GM19452 (cell line): ENCODE measurements around the gene NAA60.
"Not testable (repeated sequence)": the region's sequence is repeated elsewhere in the genome, so short reads cannot be mapped to it uniquely, and the experiment has no call there.

ENCODE experiments used
- ATAC-seq: cut with Tn5 transposase; IDR thresholded peaks from one replicate; pipeline ENCODE4 v1.9.1; 2021; ENCODE audit not compliant: unreplicated experiment

NAA60 gene

DNA sequence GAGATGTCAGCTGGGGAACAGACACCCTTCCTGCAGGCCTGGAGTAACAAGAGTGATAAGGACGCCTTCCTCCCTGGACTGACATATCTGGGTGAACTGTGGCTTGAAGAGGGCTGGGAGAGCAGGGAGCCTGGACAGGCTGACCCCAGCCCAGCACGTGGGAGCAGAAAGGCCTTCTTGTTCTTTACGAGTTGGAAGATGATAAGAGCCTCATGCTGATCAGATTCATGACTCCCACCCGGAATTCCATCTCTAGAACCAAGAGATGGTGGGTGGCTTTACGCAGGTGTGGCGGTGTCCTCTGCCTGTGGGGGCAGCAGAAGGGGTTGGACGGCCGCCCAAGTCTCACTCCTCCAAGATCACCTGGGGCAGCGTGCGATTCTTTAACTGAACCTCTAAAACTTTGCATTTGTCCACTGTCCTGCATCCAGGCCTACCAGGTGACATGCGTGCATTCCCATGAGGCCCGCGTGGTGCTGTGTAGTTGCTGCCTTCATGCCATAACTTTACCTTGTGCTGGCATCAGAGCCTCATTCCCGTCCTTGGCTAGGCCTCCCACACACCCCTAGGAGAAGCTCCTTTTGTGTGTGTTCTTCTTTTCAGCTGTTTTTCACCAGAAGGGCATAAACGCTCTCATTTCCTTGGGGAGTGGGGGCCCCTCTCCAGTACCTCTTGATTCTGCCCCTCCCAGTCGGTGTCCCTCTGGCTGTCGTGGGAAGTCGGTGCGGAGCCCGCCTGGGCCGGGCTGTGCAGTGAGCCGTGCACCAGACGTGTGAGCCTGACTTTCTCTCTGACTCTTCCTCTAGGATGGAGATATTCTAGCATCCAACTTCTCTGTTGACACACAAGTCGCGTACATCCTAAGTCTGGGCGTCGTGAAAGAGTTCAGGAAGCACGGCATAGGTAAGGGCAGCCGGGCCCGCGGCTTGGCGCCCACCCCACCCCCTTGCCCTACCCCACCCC is 38.5 kb downstream of the NAA60 start:
- ATAC-seq, result no peak

DNA sequence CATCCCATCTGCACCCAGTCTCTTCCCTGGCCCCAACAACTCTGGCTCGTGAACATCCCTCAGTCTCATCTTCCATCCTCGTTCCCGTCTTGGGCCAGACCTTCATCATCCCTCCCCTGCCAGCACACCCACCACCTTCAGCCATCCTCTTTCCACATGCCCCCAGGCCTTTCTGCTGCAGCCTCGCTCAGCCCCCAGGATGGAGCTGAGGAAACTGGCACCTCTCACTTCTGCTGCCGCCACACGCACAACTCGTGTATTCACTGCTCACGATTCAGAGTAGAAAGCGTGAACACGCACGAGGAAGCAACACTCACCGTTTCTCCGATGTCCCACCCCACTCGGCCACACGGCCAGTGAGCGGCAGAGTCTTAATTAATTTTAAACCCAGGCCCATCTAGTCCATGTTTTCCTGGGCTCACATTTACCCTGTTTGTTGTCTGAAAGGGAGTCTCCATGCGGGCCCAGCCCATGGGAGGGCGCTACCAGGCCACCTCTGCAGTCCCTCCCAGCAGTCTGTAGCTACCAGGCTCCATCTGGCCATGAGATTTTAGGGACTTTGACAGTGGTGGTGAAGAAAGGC is 39.3 kb downstream of the NAA60 start:
- no peak for ATAC-seq

DNA sequence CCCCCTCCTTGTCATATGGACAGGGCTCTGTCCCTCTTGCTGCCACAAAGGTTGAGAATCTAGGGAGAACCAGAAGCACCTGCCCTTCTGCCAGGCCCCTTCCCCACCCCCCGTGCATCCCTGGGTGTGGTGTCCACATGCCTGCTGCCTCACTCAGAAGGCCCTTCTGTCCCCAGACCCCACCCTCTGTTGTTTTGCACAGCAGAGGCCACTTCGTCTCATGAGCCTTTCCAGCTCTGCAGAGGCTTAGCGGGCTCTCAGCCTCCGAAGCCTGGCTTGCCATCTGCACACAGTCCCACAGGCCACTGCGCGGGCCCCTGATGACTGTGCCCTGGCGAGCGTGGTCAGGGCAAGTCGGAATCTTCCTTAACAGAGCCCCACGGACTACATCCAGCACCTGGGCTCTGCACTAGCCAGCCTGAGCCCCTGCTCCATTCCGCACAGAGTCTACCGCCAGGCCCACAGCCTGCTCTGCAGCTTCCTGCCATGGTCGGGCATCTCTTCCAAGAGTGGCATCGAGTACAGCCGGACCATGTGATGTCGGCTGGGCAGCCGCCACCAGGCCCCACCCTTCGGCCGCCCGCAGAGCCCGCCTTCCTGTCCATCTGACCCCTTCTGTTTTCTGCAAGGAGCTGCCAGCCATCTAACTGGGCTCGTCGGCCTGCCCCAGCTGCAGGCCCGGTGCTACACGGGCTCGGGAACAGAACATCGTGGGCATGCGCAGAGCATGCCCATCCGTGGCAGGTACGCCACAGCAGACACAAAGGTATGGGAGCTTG is 41.0 kb downstream of the NAA60 start:
- ATAC-seq, result no peak

DNA sequence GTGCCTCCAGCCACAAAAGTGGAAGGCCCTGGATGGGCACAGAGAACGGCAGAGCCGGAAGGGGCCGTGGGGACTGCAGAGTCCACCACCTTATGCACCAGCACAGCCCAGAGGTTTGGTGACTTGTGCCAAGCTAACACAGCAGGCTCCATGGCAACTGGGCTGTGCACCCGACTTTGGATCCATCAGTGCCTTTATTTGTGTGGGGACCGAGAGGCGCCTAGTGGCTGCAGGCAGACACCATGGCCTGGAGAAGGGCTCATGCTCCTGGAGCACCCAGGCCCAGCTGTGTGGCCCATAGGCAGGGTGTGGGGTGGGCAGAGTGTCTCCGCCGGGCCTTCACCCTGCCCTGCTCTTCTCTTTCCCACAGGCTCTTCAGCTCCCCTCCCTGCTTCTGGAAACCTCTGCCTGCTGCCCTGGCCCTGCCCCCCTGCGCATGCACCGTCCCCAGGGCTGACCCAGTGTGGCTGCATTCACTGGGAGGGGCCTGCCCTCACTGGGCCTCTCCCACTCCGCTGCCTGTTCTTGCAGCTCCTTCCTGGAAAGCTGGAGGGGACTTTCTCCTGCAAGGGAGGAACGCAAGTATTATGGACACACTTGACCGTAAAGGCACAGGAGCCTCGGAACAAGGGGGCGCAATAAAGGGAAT is 41.7 kb downstream of the NAA60 start:
- no peak for ATAC-seq

DNA sequence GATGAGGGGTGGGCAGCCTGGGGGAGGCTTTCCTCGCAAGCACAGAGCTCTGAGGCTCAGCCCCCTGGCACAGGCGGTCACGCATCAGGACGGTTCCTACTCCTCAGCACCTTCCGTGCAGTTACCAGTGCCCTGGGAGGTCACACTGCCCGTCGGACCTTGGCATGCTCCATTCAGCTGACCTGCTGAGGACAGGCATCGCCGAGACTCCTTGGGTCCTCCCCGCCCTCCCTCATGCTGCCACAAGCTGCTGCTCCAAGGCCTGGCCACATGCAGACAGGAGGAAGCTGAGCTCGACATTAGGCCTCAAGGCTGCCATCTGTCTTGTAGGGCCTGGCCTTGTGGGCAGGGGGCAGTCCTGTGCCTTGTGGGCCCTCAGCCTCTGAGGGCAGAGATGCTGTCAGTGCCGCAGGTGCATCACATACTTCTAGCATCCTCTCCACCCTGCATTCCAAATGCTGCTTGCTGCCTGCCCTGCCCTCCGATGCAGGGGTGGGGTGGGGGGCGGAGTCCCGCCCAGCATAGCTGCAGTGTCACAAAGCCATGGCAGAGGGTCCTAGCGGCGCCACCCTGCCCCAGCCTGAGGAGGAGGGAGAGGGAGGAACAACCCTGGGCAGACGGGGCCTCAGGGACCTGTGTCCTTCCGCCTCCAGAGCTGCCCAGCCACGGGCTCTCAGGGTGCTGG is 42.5 kb downstream of the NAA60 start:
- ATAC-seq, result no peak

DNA sequence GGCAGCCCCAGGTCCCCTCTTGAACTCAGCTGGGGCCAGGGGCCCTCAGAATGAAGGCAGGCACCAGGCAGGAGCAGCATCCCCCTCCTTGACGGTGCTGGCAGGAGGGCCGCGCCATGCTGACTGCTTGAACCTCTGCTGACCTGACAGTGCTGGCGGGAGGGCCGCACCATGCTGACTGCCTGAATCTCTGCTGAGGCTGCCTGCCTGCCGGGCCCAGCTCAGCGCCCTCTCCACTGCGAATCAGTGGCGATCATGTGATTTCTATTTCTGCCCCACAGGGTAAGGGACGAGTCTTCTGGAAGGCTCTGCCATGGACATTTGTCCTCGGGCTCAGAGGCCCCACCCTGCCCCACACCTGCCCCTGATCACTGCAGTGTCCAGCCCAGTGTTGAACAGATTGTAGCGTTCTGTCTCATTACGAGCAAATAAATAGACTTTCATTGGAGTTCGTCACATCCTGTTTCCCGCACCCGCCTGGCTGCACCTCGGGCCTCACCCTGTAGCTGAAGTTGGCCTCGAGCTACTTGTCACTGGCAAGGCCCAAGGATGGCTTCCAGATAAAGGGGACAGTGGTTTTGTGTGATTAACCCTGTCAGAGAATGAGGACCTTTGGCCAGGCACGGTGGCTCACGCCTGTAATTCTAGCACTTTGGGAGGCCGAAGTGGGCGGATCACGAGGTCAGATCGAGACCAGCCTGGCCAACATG is 43.2 kb downstream of the NAA60 start:
- ATAC-seq, result no peak

DNA sequence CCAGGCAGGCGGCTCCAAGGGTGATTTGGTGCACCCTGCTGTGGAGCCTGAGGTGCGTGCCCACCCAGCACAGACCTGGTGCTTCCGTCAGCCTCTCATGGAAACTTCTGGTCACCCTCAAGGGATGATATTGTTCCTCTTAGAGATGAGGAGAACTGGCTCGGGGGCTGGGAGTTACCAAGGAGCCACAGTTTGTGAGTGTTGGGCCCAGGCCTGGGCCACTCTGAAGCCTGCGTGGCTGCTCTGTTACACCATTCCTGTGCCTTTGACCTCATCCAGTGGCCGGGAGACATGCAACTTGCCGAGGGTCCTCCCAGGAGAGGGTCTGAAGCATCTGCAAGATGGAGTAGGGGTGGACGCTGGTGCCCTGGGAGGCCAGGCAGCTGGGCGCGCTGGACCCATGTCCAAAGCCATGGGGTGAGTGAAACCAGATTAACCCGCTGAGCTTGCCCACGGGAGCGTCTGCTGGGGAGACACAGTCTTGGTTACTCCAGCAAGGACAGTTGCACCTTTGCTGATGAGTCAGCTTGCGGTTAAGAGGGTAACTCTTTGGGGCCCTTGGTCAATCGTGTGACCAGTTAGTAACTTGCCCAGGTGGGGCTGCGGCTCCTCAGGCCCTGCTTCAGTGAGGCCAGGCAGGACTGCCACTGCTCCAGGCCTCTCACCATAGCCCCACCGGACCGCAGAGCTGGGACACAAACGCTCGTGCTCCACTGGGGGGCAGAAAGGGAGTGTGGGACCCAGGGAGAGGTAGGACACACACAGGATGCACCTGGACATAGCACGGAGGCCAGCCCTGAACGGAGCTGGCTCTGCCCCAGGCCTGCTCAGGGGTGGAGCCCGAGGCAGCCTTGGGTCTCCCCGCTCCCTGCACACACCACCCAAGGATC is 44.3 kb downstream of the NAA60 start:
- no peak for ATAC-seq

DNA sequence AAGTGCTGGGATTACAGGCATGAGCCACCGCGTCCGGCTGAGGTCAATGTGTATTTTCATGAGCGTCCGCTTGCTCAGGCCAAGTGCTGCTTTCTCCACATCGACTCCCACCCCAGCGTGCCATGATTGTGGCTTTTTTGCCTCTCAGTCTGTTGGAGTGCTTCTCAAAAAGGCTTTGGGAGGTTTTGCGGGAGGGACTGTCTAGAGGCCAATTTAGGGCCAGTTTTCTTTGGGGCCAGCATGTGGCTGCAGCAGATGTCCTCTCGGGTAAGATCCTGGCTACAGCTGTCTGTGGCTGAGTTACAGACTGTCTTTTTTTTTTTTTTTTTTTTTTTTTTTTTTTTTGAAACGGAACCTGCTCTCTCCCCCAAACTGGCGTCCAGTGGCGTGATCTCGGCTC is 45.3 kb downstream of the NAA60 start:
- ATAC-seq, result no peak

DNA sequence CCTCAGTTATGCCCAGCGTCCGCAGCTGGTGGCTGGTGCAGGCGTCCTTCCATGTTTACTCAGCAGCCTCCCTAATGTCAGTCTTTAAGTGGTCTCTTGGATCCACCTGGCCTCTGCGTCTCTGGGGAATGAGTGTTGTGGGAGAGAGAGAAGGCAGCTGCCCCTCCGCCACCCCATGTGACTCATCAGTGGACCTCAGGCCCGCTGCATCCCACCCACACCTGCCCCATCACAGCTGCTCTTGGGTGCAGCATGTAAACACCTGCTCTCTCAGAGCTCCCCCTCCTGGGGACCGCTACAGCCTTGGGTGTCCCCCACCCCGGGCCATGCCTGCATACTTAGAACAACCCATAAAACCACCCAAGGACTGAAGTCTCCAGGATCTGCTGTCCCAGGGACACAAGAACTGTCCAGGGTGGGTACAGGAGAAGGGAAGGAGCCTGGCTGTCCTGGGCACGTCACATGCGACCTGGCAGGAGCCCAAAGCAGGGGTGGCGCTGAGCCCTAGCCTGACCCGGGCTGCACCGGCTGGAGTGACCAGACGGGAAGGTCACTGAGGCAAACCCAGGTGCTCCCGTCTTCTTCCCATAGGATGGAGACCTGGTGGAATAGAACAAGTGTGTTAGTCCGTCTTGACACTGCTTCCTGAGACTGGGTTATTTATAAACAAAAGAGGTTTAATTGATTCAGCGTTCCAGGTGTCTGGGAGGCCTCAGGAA is 47.6 kb downstream of the NAA60 start:
- no peak for ATAC-seq

DNA sequence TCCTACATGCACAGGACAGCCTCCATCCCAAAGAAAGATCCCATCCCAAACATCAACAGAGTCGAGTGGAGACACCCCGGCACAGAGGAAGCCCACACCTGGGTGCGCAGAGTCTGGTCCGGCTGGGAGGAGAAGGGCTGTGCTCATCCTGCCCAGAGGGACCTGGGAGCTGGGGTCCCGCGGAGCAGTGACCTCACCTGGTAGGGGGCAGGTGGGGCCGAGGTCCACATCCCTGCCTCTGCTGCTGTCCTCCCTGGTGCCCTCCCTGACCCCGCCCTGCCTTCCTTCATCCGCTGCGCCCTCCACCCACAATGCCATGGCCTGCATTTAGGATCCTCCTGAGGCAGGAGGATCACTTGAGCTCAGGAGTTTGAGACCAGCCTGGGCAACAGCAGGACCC is 48.9 kb downstream of the NAA60 start:
- ATAC-seq, result no peak

DNA sequence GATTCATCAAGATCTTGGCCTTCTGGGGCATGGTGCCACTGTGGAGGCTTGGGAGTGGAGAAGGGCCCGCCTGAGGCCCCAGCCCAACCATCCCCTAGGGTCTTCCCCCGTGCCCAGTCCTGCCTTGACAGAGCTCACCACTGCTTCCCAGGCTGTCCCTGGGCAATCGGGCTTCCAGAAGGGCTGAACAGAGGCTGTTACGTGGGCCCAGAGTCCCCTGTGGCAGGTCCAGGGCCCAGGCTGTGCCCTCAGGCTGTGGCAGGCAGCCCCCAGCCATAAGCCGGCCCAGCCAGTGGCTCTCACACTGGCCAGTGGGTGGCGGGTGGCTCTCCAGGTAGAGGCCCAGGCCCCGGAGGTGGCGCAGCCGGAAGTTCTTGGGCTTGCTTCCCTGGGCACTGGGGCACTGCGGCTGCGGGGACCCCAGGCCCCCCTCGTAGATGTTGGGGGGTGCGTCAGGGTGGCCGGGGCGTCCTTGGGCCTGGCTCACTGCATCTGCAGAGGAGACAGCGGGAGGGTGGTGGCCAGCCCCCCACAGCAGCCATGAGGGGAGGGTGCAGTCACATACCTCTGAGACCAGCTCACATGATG is 51.0 kb downstream of the NAA60 start:
- ATAC-seq, result no peak

DNA sequence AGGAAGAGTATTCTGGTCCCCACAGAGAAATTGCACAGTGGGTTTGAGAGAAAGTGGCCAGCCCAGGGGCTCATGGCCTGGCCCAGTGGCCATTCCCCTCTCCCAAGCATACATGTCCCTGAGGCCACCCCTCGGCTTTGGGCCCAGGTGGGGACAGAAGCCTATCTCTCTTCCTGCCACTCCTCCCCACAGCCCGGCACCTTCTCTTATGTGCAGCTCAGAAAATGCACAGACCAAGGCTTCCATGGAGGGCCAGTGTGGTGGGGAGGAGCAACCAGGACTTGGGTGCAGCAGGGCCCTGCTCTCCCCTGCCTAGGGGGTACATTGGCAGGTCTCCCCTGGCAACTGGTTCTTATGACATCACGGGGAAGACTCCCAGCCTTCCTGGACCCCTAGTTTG is 51.7 kb downstream of the NAA60 start, which contains the start of gene C16orf90:
Gene C16orf90 (minus strand): TSS at position 314 of the 400 bp plus-strand sequence. CDS start 68 bp downstream, at position 246.
- no peak for ATAC-seq

DNA sequence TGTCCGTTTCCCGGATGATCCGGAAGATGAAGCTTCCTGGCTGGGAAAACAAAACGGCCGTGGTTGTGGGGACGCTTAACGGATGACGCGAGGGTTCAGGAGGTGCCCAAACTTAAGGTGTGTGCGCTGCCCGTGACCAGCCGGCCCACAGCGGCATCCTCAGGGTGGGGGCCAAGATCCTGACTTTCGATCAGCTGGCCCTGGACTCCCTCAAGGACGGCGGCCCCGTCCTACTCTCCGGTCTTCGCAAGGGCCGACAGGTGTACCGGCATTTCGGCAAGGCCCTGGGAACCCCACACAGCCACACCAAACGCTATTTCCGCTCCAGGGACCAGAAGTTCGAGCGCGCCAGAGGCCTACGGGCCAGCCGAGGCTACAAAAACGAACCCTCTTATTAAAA is 52.9 kb downstream of the NAA60 start:
- ATAC-seq, result no peak

DNA sequence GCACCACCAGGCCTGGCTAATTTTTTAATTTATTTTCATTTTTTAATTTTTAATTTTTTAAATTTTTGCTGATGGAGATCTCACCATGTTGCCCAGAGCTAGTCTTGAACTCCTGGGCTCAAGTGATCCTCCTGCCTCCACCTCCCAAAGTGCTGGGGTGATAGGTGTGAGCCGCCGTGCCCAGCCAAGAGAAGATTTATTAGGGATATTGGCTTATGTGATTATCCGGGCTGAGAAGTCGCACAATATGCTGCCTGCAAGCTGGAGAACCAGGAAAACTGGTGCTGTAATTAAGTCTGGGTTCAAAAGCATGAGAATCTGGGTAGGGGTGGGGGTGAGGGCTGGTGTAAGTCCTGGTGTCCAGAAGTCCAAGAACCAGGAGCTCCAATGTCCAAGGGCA is 54.3 kb downstream of the NAA60 start:
- ATAC-seq, result no peak

DNA sequence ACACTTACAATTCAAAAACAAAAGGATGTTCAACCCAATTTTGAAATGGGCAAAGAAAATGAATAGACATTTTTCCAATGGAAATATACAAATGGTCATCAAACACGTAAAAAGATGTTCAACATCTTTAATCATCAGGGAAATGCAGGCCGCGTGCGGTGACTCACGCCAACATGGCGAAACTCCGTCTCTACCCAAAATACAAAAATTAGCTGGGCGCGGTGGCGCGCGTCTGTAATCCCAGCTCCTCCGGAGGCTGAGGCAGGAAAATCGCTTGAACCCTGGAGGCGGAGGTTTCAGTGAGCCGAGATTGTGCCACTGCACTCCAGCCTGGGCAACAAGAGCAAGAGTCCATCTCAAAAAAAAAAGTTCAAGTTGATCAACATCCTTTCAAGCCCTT is 55.5 kb downstream of the NAA60 start:
- ATAC-seq, result no peak

DNA sequence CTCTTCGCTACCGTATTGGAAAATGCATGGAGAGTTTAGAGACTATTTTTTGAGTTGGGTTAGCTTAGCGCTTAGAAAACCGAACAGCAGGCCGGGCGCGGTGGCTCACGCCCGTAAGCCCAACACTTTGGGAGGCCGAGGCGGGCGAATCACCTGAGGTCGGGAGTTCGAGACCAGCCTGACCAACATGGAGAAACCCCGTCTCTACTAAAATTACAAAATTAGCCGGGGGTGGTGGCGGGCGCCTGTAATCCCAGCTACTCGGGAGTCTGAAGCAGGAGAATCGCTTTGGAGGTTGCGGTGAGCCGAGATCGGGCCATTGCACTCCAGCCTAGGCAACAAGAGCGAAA is 57.9 kb downstream of the NAA60 start:
- ATAC-seq, result not testable (repeated sequence)

DNA sequence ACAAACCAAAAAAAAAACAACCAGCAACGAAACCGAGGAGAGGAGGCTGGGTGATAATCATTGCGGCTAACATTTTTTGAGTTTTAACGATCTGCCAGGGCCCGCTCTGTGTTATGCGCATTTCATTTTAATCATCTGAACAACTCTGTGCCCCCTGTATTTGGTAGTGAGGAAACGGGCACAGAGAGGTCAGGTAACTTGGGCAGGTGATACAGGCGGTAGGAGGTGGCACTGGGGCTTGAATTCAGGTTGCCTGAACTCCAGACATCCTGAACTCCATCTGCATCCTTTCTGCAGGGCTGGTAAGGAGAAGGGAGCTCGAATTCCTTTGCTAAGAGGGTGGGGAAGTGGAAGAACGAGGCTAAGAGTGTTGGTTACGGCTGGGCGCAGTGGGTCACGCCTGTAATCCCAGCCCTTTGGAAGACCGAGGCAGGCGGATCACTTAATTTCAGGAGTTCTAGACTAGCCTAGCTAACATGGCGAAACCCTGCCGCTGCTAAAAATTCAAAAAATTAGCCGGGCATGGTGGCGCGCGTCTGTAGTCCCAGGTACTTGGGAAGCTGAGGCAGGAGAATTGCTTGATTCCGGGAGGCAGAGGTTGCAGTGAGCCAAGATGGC is 58.4 kb downstream of the NAA60 start:
- no peak for ATAC-seq

DNA sequence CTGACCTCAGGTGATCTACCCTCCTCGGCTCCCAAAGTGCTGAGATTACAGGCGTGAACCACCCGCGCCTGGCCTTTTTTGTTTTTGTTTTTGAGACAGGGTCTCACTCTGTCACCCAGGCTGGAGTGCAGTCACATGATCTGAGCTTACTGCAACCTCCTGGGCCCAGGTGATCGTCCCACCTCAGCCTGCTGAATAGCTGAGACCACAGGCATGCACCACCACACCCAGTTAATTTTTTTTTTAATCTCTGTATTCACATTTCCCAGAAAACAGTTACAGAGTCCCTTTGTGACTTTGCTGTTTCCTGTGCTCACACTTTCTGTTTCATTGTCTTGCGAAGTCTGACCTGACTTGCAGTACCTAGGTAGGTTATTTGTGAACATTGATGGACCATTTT is 60.0 kb downstream of the NAA60 start:
- ATAC-seq, result no peak
